ENCODE measurements around the gene UGT1A4. TPM values are rescaled to one million over a fixed set of nuclear protein-coding genes. Genes with fewer than 3 reads are reported as not detected.

Gene UGT1A4
- total RNA-seq, 2 donors from 2014 or later: 0.93 to 1.8 TPM

DNA sequence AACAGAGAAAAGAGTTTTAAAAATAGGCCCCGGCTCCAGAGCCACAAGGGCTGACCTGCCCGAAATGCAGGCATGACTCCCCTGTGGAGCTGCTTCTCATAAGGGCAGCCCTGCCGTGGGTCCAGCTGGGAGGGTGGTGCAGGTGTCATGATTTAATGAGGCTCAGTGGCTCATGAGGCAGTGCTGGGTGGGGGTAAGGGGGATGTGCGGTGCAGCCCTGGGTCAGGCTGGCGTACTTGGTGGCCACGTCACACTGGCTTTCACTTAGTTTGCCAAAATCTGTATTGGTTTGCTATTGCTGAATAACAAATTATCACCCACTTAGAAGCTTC lies 102.2 kb downstream of the UGT1A4 start:
- intact Hi-C loops (cut with DNase I): no loop called here
- DNase-seq: no peak
- Histone ChIP-seq H3K4me1 (no peaks in the 10 kb centered on the region), H3K9ac (ENCODE audit: low read depth in 2 of 2, low read length in 2 of 2) (no peak overlapping the region), H3K27me3 (no peaks in the 10 kb centered on the region), H3K27ac (no peak overlapping the region), H3K4me3 (no peak overlapping the region), H3K36me3 (no peaks in the 10 kb centered on the region), H3K9me3 (no peaks in the 10 kb centered on the region)
- TF ChIP-seq, protein P1, sequence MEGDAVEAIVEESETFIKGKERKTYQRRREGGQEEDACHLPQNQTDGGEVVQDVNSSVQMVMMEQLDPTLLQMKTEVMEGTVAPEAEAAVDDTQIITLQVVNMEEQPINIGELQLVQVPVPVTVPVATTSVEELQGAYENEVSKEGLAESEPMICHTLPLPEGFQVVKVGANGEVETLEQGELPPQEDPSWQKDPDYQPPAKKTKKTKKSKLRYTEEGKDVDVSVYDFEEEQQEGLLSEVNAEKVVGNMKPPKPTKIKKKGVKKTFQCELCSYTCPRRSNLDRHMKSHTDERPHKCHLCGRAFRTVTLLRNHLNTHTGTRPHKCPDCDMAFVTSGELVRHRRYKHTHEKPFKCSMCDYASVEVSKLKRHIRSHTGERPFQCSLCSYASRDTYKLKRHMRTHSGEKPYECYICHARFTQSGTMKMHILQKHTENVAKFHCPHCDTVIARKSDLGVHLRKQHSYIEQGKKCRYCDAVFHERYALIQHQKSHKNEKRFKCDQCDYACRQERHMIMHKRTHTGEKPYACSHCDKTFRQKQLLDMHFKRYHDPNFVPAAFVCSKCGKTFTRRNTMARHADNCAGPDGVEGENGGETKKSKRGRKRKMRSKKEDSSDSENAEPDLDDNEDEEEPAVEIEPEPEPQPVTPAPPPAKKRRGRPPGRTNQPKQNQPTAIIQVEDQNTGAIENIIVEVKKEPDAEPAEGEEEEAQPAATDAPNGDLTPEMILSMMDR (IDR thresholded peaks at IDR 0.05): no peak

DNA sequence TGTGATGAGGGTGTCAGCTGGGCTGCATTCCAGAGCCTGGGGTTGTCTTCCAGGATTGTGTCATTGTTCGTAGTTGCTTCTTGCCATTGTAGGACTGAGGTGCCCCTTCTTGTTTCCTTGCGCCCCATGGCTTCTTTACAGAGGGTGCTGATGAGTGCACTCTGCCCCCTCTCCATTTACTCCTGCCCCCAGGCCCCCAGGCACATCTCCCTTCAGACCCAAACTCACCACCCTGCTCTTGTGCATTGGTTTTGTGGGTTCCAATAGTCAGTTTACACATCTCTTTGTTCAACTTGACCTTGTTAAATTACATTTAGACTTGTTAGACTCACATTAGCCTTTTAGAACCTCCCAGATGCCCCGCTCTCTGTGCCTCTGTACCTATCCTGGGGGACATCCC lies 102.7 kb downstream of the UGT1A4 start:
- no peak for DNase-seq
- H3K9me3 ChIP-seq: no peaks in the 10 kb centered on the region
- H3K27me3 ChIP-seq: no peaks in the 10 kb centered on the region
- TF ChIP-seq, protein P1 (IDR thresholded peaks at IDR 0.05): no peak
- intact Hi-C loops (cut with DNase I): no loop called here
- no peak overlapping the region for H3K4me3 ChIP-seq
- no peaks in the 10 kb centered on the region for H3K4me1 ChIP-seq
- H3K27ac ChIP-seq: no peak overlapping the region
- no peaks in the 10 kb centered on the region for H3K36me3 ChIP-seq
- no peak overlapping the region for H3K9ac ChIP-seq (ENCODE audit: low read depth in 2 of 2, low read length in 2 of 2)

DNA sequence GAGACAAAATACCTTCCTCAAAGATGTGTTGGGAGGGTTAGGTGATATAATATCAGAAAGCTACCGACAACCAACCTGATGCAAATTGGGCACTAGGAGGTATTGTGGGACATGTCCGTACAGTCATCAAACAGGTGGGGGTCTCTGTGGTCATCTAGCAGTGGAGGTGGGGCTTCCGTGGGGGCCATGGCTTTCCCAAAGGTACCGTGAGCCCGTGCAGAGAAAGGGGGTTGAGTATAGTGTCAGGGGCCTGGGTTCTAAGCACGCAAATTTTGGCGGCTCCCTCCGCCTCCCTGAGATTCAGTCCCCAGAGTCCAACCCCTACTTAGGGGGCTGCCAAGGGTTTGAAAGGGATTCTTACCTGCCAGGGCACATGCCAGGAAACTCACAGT lies 103.2 kb downstream of the UGT1A4 start:
- H3K4me3 ChIP-seq: no peak overlapping the region
- H3K9me3 ChIP-seq: no peaks in the 10 kb centered on the region
- no peaks in the 10 kb centered on the region for H3K4me1 ChIP-seq
- TF ChIP-seq, protein P1 (IDR thresholded peaks at IDR 0.05): no peak
- intact Hi-C loops (cut with DNase I): no loop called here
- H3K36me3 ChIP-seq: no peaks in the 10 kb centered on the region
- no peak overlapping the region for H3K27ac ChIP-seq
- no peak for DNase-seq
- H3K9ac ChIP-seq (ENCODE audit: low read depth in 2 of 2, low read length in 2 of 2): no peak overlapping the region
- H3K27me3 ChIP-seq: no peaks in the 10 kb centered on the region

DNA sequence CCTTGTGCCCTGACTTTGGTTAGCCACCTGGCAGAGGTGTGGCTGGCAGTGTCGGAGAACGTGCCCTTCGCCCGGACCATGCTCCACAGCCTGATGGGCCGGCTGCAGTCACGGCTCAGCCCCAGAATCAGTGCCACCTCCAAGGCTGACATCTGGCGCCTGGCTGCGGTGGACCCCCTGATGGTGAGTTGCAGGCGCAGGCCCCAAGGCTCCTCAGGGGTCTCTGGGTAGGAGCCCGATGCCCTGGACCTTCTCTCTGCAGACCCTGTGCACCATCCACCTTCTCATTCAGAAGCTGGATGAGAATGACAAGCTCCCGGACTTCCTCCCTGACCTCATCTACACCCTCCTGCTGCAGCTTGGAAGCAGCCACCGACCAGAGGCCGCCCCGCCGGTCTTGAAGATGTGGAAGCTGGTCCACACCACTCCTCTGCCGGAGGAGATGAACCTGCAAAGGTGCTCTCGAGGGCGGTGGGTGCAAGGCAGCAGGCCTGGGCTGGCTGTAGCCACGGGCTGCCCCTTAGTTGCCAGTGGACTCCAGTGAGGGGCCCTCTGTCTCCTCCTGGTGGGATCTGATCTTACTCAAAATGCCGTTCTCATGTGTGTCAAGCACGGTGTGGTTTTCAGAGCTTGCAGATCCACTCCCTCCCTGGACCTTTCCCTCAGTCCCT lies 103.7 kb downstream of the UGT1A4 start:
- no peaks in the 10 kb centered on the region for H3K36me3 ChIP-seq
- TF ChIP-seq, protein P1 (IDR thresholded peaks at IDR 0.05): no peak
- no peak overlapping the region for H3K27ac ChIP-seq
- intact Hi-C loops (cut with DNase I): no loop called here
- H3K9ac ChIP-seq (ENCODE audit: low read depth in 2 of 2, low read length in 2 of 2): no peak overlapping the region
- H3K4me1 ChIP-seq: no peaks in the 10 kb centered on the region
- H3K4me3 ChIP-seq: no peak overlapping the region
- H3K9me3 ChIP-seq: no peaks in the 10 kb centered on the region
- no peak for DNase-seq
- H3K27me3 ChIP-seq: no peaks in the 10 kb centered on the region

Other genes with a start within 250 kb of the UGT1A4 start
- 10 to 100 TPM; 22.1 to 32.7 TPM for gene USP40, start 152.0 kb upstream of the UGT1A4 start, total RNA-seq
- 10 to 100 TPM; 15.9 to 16.8 TPM for gene UGT1A8, start 101.1 kb upstream of the UGT1A4 start, total RNA-seq
- gene UGT1A10, start 82.3 kb upstream of the UGT1A4 start, total RNA-seq: 10 to 100 TPM; 45.2 to 82.9 TPM
- 1 to 10 TPM; 2.0 to 2.3 TPM for gene UGT1A9, start 46.8 kb upstream of the UGT1A4 start, total RNA-seq
- 1 to 10 TPM; 3.1 TPM for gene UGT1A7, start 36.8 kb upstream of the UGT1A4 start, total RNA-seq
- gene UGT1A6, start 25.8 kb upstream of the UGT1A4 start, total RNA-seq: 1 to 10 TPM; 4.4 to 5.5 TPM
- 1 to 10 TPM; 1.1 to 2.4 TPM for gene UGT1A5, start 5.8 kb upstream of the UGT1A4 start, total RNA-seq
- 1 to 10 TPM; 1.0 to 1.9 TPM for gene UGT1A3, start 10.3 kb downstream of the UGT1A4 start, total RNA-seq
- gene UGT1A1, start 41.5 kb downstream of the UGT1A4 start, total RNA-seq: 1 to 10 TPM; 1.2 to 1.9 TPM
- gene MROH2A, start 59.6 kb downstream of the UGT1A4 start, total RNA-seq: not detected
- gene HJURP, start 135.8 kb downstream of the UGT1A4 start, total RNA-seq: 10 to 100 TPM in 1 of 2 donors, 1 to 10 TPM in 1; 8.9 to 40.8 TPM
- not detected for gene TRPM8, start 198.6 kb downstream of the UGT1A4 start, total RNA-seq

Measured in colonic mucosa (tissue), 4 donors.